Stimulated activated CD4-positive, alpha-beta T cell treated with anti-CD3 and anti-CD28 coated beads, Interleukin-2, amount 100 ng/mL, for 24 hours (primary cell): ENCODE results near the gene PAK1.

ENCODE experiments used
- DNase-seq, 2 donors: peaks; one replicate each; pipeline ENCODE4 v3.0.0-alpha.2; 2020

Gene PAK1

DNA sequence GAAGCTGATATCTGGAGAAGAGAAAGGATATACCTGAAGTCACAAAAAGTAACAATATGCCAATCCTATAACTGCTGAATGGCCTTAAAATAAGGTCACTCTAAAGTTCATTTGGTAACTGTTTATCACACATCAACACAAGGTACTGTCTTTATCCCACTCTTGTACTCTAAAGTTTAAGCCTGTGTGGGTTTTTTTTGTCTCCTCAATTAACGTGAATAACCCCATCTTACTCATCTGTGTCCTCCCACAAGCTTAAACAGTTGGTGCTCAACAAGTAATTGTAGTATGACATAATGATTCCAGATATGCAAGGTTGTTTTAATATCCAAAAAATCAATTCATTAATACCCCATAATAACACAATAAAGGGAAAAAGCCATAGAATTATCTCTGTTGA is 42.1 kb downstream of the PAK1 start:
- no peak for DNase-seq

DNA sequence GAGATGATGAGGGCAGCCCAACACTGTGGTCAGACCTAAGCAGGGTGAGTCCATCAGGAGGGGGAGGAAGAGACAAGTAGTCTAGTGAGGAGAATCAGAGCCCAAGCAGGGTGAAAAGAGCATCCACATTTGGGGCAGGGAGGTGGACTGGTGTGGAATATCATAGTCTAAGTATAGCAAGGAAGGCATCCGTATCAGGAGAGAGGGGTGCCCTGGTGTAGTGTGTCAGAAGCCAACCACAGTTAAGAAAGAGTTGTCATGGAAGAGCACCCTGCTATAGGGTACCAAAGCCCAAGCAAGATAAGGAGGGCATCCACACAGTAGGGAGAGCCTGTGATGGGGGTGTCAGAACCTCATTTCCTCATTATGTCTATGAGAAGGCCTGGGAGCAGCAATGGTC is 45.3 kb downstream of the PAK1 start:
- DNase-seq, result no peak

DNA sequence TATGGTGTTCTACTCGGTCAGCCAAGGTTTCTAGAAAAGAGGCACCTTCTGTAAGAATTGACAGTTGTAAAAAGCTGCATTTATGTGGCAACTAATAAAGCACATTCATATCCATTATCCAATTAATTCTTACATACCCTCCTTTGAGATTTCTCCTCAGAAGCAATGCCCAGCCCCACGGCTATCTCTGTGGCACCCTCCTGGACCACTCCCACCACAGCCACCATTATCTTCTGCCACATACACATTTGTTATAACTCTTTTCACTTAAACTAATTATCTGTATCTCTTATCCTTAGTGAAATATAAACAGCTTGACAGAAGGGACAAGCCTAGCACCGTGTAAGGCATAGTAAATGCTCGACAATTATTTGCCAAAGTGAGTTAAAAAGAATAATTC is 48.5 kb downstream of the PAK1 start:
- DNase-seq, result no peak

DNA sequence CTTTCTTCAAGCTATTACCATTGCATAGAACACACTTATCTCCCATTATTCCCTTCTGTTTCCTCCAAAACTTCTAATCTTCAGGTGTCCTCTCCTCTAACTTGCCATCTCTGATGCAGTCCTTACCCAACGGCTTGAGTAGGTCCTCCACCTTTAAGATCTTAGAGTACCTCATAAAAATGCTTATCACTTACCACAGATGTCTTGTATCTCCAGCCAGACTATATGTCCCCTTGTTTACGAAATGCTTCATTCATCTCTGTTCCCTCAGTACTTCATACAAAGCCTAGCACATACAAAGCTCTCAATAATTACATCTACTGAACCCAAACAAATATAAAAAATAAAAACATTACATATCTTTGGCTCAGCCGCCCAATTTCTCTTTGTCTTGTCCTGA is 49.2 kb downstream of the PAK1 start:
- DNase-seq, result no peak

DNA sequence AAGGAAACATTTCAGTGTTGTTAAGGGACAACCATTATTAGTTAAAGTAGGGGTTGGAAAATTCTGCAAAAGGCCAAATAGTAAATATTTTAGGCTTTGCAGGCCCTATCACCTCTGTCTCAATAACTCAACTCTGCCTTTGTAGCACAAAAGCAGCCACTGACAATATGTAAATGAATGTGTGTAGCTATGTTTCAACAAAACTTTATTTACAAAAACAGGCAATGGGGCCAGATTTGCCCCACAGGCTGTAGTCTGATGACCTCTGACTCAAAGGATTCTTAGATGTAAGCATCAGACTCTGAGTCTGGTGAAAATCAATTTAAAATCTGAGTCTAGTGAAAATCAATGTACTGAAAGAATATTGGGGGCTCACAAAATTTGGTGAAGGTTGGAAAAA is 50.3 kb downstream of the PAK1 start:
- DNase-seq, result no peak

DNA sequence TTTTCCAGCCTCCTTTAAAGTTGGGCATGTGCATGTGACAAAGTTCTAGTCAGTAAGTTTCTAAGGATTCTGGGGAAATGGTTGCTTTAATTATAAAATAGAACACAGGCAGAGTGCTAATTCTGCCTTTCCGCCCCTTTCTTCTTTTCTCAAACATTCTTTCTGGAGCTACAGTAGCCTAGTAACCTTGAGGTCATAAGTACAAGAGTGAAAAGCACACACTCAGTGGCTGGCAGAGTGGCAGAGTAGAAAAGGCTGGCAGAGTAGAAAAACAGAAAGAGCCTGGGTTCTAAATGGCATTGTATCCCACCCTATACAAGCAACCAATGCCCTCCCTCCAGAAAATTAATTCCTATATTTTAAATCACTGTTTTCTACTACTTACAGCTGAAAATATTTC is 51.2 kb downstream of the PAK1 start:
- no peak for DNase-seq

DNA sequence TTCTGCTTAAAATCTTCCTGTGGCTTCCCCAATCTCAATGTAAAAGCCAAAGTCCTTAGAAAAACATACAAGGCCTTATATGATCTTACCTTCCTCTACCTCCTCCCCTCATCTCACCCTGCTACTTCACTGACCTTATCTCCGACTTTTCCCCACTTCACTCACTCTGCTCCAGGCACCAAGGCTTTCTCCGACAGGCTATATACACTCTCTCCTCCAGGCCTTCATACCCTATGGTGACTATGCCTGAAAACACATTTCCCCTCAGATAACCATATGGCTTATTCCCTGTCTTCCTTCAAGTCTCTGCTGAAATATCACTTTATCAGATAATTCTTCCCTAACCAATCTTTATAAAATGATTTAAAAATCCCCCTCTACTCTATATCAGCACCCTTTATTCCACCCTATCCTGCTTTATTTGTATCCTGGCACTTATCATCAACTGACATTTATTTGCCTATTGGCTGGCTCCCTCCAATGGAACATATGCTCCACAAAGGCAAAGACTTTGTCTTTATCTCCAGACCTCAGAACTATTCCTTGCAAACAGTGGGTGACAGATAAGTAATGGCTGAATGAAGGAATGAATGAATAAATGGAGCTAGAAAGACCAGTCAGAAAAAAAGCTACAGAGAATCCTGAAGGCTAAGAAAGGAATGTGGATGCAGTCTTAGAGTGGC is 52.7 kb downstream of the PAK1 start:
- DNase-seq, result no peak

DNA sequence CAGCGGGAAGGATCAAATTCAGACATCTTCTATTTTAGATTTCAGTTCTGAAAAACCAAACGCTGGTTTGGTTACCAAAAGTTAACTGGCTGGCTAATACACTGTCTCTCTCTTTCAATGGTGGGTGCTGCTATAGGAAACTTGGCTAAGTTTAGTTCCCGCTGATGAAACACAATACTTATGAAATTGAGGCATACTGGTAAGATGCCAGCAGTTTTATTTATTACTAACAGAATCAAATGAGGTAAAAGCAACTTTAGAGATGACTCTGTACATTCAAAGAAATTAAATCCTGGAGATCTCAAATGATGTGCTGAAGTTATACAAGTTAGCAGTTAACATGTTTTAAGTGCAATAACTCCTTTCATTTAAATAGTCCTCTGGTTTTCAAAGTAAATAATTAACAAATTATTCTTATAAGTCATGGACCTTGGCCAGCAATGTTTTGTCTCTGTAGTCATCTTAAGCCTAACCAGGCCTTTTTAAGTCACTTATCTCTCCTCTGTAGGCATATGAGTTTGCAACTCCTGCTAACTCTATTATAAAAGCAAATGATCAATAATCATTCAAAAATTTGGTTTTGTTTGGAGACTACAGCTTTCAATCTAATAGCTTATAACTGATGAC is 54.8 kb downstream of the PAK1 start:
- DNase-seq, result no peak

DNA sequence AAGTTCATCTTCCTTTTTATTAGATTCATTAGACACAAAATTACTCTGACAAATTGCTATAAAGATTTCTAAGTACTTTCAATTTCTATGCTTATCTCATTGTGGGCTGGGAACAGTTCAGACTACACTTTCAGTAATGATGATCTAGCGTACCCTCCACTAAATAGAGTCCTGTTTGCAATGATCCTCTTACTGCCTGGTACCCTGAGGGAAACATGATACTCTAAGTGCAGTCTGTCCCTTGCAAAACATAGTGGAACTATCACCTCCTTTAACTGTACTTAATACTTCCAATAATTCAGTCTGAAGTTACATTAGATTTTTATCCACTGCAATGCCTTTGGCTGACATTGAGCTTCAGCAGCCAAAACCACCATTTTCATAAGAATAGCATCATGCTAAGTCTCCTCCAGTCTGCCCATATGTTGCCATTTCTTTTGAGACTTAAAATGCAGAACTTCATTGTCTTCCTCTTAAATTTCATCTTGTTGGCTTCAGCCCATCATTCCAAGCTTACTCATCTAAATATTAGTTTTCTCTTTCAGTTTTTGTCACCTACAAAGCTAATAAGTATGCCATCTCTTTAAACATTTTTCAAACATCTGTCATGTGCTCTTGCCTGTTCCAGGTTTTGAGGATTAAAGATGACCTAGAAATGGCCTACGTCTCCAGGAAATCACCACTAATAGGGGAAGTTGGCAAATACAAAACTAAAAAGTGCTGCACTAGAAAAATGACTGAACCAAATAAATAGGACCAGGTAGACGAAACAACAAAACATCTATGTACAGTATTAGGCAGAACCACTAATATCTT is 55.5 kb downstream of the PAK1 start:
- DNase-seq, result no peak

DNA sequence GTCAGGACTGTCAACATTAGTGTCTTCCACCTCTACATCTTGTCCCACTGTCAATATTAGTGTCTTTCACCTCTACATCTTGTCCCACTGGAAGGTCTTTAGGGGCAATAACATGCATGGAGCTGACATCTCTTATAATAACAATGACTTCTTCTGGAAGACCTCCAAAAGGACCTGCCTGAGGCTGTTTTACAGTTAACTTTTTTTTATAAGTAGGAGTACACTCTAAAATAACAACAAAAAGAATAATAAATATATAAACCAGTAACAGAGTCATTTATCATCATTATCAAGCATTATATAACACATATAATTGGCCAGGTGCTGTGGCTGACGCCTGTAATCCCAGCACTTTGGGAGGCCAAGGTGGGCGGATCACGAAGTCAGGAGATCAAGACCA is 57.5 kb downstream of the PAK1 start:
- DNase-seq, result no peak

DNA sequence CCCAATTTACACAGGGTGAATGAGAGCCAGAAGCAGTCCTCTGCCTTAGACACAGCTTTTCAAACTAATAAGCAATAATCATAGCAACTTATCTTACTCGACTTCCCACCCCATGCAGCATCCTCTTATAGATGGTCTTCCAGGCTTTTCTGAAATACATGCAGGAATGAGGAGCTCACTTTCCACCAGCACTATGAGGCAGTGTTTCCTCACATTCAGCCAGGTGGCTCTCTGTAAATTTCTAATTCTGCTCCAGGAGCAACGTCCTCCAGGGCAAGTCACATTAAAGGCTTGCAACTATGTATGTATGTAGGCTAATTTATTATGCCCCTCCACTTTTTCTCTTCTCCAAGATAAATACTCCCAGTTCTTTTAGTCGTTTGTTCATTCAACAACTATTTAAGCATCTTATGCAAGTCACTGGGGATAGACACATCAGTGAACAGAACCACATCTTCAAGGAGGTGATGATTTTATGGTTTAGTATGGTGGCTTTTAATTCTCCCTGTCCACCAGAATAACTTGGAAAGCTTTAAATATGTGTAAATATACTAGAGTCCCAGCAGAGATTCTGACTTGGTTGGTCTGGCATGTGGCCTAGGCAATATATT is 59.9 kb downstream of the PAK1 start:
- DNase-seq, result no peak

DNA sequence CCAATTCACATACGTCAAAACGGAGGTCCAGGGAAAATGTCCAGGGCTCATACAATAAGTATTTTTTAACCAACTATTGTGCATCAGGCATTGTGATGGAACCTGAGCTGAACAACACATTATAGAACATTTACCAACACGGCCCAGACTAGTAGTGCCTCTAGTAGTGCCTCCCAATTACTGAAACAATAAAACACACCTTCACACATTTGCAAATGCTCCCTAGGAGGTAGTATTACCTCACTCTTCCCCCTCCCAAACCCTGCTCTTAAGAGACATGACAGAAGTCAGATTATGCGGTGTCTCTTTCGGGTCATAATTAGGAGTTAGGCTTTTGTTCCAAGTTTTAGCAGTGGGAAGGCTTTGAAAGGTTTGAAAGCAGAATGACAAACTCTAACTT is 61.1 kb downstream of the PAK1 start:
- no peak for DNase-seq

DNA sequence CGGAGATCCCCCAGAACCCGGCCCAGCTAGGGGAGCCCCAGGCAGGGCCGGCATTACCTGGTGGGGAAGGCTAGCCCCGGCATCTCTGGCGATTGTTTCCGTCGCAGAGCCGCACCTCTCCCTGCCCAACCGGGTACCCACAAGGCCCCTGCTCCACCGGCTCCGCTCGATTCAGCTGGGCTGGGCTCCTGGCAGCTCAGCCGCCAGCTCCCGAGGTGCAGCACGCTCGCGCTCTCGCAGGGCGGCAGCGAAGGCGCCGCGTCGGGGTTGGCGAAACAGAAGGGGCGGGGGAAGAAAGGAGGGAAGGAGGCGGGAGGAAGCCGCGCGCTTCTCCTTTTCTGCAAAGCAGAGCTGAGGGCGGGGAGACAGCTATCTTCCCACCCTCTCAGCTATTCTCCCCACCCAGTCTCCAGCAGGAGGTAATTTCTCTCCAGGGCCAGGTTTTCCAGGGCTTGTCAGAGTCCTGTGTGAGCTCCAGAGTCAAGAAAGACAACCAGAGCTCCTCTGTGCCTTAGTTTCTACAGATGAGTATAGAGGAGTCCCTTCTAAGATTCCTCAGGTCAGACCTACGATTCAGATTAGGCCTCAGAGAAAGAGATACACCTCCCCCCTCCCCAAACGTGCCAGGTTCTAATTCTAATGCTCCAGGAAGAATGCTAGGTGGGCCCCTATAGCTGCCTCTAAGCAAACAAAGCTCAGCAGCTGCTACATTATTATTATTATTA is 62.0 kb downstream of the PAK1 start:
- DNase-seq, result peak; percentile 79 to 82

DNA sequence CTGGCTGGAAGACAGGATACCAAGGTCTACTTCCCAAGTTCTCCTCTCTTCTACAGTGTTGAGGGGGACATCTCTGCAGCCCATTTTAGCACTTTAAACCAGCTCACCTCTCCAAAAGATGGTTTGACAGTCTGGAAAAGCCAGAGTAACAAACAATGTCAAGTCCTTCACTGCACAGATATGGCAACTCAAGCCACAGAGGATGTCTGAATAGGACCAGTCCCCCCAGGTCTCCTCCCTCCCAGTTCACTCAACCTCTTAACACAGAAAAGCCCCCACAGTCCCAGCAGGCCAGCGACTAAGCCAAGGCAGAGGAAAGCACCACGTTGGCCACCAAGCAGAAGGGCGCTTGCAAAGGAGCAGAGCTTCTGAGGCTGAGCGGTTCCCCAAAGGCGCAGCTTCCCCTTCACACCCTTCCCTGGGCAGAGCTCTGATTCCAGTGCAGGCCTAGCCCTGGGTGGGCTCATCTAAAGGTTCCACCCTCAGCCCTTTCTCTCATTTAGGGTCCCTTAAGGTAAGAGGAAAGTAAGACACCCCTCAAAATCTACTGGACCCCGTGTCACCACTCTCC is 62.7 kb downstream of the PAK1 start:
- peak; percentile 21 to 29 for DNase-seq

DNA sequence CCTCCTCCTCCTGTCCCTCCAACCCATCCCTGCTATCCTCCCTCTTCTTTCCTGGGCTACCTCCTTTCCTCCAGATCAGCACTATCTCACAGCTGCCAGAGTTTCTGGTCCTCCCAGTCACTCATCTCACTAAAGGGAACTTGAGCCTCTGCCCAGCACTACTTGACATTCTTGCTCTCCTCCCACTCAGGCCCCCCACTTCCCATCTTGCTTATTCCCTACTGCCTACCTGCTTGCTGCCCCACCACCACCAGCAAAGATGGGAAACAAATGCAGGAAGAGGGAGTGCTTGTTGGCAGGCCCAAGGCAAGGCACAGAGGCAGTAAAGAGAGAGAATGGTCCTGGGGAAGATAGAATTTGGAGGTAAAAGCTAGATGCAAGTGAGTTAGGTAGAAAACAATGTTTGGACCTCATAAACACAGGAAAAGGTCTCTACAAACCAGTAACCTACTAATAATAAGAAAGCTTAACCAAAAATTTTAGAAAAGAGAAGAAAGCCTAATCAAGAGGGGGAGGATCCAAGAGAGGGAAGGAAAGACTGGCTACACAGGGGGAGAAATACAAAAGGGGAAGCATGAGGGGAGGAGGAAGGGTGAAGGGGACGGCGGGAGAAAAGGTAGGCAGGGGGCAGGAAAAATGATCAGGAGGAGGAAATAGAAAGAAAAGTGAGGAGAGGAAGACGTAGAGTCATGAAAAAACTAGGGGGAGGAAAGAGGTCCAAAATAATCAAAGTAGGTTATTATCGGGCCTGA is 63.6 kb downstream of the PAK1 start:
- DNase-seq, result no peak

DNA sequence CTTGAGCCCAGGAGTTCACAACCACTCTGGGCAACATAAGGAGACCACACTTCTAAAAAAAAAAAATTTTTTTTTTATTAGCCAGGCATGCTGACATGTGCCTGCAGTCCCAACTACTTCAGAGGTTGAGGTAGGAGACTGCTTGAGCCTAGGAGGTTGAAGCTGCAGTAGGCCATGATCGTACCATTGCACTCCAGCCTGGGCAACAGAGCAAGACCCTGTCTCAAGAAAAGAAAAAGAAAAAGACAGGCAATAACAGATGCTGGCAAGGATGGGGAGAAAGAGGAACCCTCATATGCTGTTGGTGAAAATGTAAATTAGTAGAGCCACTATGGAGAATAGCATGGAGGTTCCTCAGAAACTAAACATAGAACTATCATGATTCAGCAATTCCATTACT is 64.8 kb downstream of the PAK1 start:
- DNase-seq, result no peak

DNA sequence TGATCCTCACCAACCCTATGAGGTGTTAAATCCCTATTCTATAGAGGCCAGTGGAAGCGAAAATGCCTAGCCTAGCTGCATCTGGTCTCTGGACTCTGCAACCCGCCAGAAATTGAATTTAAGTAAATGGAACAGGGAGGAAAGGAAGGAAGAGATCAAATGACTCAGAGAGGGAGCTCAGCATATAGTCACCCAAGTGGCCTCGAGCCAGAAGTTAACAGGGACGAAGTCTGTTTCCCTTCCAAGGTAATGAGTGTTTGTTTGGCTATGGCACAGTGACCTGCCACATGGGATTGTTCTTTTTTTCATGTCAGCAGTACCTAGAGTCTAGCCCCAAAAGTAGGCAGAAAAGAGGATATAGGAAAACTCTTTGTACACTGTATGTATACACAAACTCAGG is 66.3 kb downstream of the PAK1 start:
- DNase-seq, result no peak

DNA sequence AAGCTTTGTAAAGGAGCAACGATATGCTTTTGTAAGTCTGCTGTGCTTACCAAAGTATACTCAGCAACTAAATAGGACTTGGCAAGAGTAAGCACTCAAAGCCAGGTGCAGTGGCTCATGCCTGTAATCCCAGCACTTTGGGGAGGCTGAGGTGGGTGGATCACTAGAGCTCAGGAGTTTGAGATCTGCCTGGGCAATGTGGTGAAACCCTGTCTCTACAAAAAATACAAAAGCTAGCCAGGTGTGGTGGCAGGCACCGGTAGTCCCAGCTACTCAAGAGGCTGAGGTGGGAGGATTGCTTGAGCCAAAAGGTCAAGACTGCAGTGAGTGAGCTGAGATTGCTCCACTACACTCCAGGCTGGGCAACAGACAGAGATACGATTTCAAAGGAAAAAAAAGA is 67.5 kb downstream of the PAK1 start:
- DNase-seq, result no peak

DNA sequence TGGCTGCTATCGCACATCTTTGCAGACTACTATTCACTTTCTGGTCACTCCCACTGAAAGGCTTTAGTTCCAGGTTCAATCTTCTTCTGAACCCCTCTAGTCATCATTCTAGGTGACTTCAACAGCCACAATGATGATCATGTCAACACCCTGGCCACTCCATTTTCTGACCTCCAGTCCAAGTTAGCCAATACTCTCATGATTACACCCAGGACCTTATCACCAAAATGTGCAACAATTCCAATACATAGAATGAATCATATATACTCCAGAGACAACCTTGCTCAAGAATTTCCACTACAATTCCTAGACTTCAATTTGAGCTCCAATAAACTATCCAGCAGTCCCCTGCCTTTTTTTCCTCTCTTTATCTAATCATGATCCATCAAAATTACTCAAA is 70.7 kb downstream of the PAK1 start:
- DNase-seq, result no peak

DNA sequence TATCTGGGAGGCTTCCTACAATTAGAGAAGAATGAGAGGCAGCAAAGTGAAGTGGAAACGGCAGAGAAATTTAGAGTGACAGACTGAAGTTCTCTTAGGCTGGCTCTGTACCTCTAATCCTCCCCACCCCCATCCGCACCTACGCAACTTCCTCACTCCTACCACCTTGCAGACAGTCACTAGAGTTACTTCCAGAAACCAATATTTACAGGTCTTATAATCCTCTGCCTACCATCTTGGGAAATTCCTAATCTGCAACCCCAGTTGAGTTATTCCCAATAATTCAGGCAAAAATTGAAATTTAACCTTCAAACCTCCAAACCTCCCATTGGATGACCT is 71.7 kb downstream of the PAK1 start:
- DNase-seq, result no peak

DNA sequence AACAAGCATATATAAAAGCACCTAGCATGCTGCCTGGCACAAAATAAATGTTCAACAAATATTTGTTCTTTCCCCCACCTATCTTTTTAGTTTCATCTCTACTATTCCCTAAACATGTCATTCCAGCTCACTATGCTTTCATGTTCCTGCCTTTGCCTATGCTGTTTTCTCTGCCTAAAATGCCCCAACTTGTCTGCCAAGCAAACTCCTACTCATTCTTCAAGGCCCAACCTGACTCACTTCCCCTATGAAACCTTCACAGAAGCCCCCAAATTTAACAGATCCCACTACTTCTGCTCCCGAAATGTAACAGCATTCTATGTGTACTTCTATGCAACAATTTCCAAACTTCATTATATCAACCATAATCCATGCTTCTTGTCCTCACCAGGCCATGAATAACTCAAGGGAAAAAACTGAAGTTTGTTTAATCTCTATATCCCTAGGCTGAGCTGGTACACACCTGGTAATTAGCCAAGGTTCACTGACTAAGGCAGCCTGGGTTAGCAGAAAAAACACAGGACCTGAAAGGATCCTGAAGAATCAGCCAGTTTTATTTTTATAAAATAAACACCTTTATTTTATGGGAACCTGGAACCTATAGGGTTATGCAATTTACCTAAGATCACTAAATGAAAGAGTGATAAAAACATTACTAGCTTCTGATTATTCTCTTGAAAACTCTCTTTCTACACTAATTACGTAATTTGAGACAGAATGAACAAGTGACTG is 72.2 kb downstream of the PAK1 start:
- no peak for DNase-seq
